Neural cell (in vitro differentiated cells): ENCODE measurements around the gene DNAAF1. TPM values are rescaled to one million over a fixed set of nuclear protein-coding genes. Genes with fewer than 3 reads are reported as not detected.

ENCODE experiments used
- H2AFZ ChIP-seq: fragments of 200-600, 300-800 bp; sonication (generic), shearing (Covaris generic); 2 replicates; pipeline ENCODE4 v1.6.0; 2014; ENCODE audit warnings: low read depth, mild to moderate bottlenecking, antibody characterized with exemption, low read length, moderate library complexity
- H3F3A ChIP-seq: fragments of 200-600 bp; shearing (Covaris generic); 2 replicates; pipeline ENCODE4 v1.6.1; 2016; ENCODE audit warnings: mild to moderate bottlenecking, moderate library complexity, mixed read lengths, antibody characterized with exemption, low read length; ENCODE audit not compliant: insufficient read depth, poor library complexity, severe bottlenecking
- H3K27ac ChIP-seq: fragments of 200-600, 300-800 bp; sonication (generic), shearing (Covaris generic); 2 replicates; pipeline ENCODE4 v1.5.1; 2014; ENCODE audit warnings: mild to moderate bottlenecking, low read length, moderate library complexity
- H3K27me3 ChIP-seq: fragments of 300-800, 200-600 bp; sonication (generic), shearing (Covaris generic); 2 replicates; pipeline ENCODE4 v1.6.0; 2014; ENCODE audit warnings: mild to moderate bottlenecking, low read depth, low read length, moderate library complexity; ENCODE audit not compliant: insufficient read depth
- H3K36me3 ChIP-seq: fragments of 300-800, 200-600 bp; sonication (generic), shearing (Covaris generic); 2 replicates; pipeline ENCODE4 v1.5.1; 2014; ENCODE audit warnings: mild to moderate bottlenecking, antibody characterized with exemption, low read length, moderate library complexity; ENCODE audit not compliant: insufficient read depth
- H3K4me2 ChIP-seq: fragments of 300-800, 200-600 bp; sonication (generic), shearing (Covaris generic); 2 replicates; pipeline ENCODE4 v1.6.0; 2014; ENCODE audit warnings: mild to moderate bottlenecking, low read length
- H3K4me3 ChIP-seq: fragments of 300-800, 200-600 bp; sonication (generic), shearing (Covaris generic); 2 replicates; pipeline ENCODE4 v1.5.1; 2014; ENCODE audit warnings: mild to moderate bottlenecking, low read length, moderate library complexity
- H3K79me2 ChIP-seq: fragments of 200-600 bp; shearing (Covaris generic); replicated peaks from 2 replicates; pipeline ENCODE4 v1.6.0; 2014; ENCODE audit warnings: mild to moderate bottlenecking, low read length, moderate library complexity; ENCODE audit not compliant: insufficient read depth
- H3K9ac ChIP-seq: fragments of 300-800, 200-600 bp; sonication (generic), shearing (Covaris generic); 2 replicates; pipeline ENCODE4 v1.6.1; 2016; ENCODE audit warnings: mild to moderate bottlenecking, low read length, mixed read lengths
- H3K9me2 ChIP-seq: fragments of 200-600 bp; shearing (Covaris generic); 2 replicates; pipeline ENCODE4 v1.6.1; 2016; ENCODE audit warnings: mild to moderate bottlenecking, low read length, mixed read lengths; ENCODE audit not compliant: insufficient read depth
- H3K9me3 ChIP-seq: fragments of 200-600, 300-800 bp; sonication (generic), shearing (Covaris generic); 2 replicates; pipeline ENCODE4 v1.6.1; 2016; ENCODE audit warnings: mild to moderate bottlenecking, mixed run types, low read length, moderate library complexity, mixed read lengths
- H4K20me1 ChIP-seq: fragments of 200-600 bp; shearing (Covaris generic); 2 replicates; pipeline ENCODE4 v1.6.1; 2016; ENCODE audit warnings: mild to moderate bottlenecking, mixed run types; ENCODE audit not compliant: insufficient read depth
- CTCF ChIP-seq: fragments of 450-650 bp; IDR thresholded peaks from 2 replicates; pipeline ENCODE4 v1.5.1; 2014; ENCODE audit warnings: antibody characterized with exemption, mild to moderate bottlenecking, moderate library complexity; ENCODE audit not compliant: poor library complexity, severe bottlenecking
- EP300 ChIP-seq: fragments of 450-650 bp; conservative IDR thresholded peaks from 2 replicates; pipeline ENCODE4 v1.6.1; 2014; ENCODE audit warnings: antibody characterized with exemption, mild to moderate bottlenecking, moderate library complexity; ENCODE audit not compliant: poor library complexity, severe bottlenecking
- EZH2 ChIP-seq: fragments of 200-600, 300-800 bp; shearing (Covaris generic), sonication (generic); IDR thresholded peaks from 2 replicates; pipeline ENCODE4 v1.6.1; 2014; ENCODE audit warnings: antibody characterized with exemption, low read length, borderline replicate concordance, mild to moderate bottlenecking; ENCODE audit not compliant: insufficient read depth, poor library complexity, severe bottlenecking
- MXI1 ChIP-seq: fragments of 450-650 bp; conservative IDR thresholded peaks from 2 replicates; pipeline ENCODE4 v1.6.1; 2014; ENCODE audit warnings: antibody characterized with exemption, mild to moderate bottlenecking; ENCODE audit not compliant: poor library complexity, severe bottlenecking
- POLR2AphosphoS5 ChIP-seq: IDR thresholded peaks from 2 replicates; pipeline ENCODE4 v1.6.1; 2012
- RAD21 ChIP-seq: fragments of 450-650 bp; conservative IDR thresholded peaks from 2 replicates; pipeline ENCODE4 v1.6.1; 2014; ENCODE audit warnings: antibody characterized with exemption, mild to moderate bottlenecking, moderate library complexity
- REST ChIP-seq: IDR thresholded peaks from 2 replicates; pipeline ENCODE4 v1.6.1; 2012; ENCODE audit warnings: borderline replicate concordance
- SMC3 ChIP-seq: fragments of 450-650 bp; conservative IDR thresholded peaks from 2 replicates; pipeline ENCODE4 v1.6.1; 2014; ENCODE audit warnings: antibody characterized with exemption, mild to moderate bottlenecking, moderate library complexity; ENCODE audit not compliant: poor library complexity
- TAF1 ChIP-seq: IDR thresholded peaks from 2 replicates; pipeline ENCODE4 v1.6.1; 2012; ENCODE audit warnings: low read depth
- polyA plus RNA-seq: library from polyadenylated mRNA; depleted of rRNA; stranded (reverse); fragments of >200 nt; gene quantifications from 2 replicates; pipeline ENCODE4 v1.2.3, GENCODE V29; 2014

The DNAAF1 gene
- polyA plus RNA-seq, 1 donor from 2014 or later: 0.71 TPM

GRCh38 chr16:84124257-84125073 is 20.6 kb upstream of the DNAAF1 start:
- Histone ChIP-seq H3K36me3 (peaks cover 13% of the 10 kb centered on the region), H3K27me3 (no peaks in the 10 kb centered on the region), H3K4me3 (no peak overlapping the region), H3K9ac (no peak overlapping the region), H3K9me3 (no peaks in the 10 kb centered on the region), H4K20me1 (no peaks in the 10 kb centered on the region), H3F3A (peaks cover 2% of the 10 kb centered on the region), H3K4me2 (no peak overlapping the region), H3K27ac (no peak overlapping the region), H3K79me2 (no peaks in the 10 kb centered on the region), H3K9me2 (no peaks in the 10 kb centered on the region), H2AFZ (no peak overlapping the region)
- no peak for TF ChIP-seq POLR2AphosphoS5
- TF ChIP-seq REST: no peak
- TF ChIP-seq RAD21: no peak
- TF ChIP-seq EP300: no peak
- TF ChIP-seq SMC3: no peak
- no peak for TF ChIP-seq CTCF

GRCh38 chr16:84131117-84131516 is 14.0 kb upstream of the DNAAF1 start:
- no peaks in the 10 kb centered on the region for H4K20me1 ChIP-seq
- no peaks in the 10 kb centered on the region for H3K9me2 ChIP-seq
- H3K79me2 ChIP-seq: peaks cover 26% of the 10 kb centered on the region
- peak; percentile 72 for TF ChIP-seq EP300
- TF ChIP-seq RAD21: peak; percentile 29
- peak; percentile 27 for TF ChIP-seq MXI1
- TF ChIP-seq EZH2: no peak
- TF ChIP-seq POLR2AphosphoS5: no peak
- no peak for TF ChIP-seq REST
- no peak for TF ChIP-seq CTCF
- no peak for TF ChIP-seq TAF1
- peak; percentile 33 for TF ChIP-seq SMC3
- peak overlapping the region; percentile 25 for H3K9ac ChIP-seq
- peak overlapping the region; percentile 71 for H3K27ac ChIP-seq
- no peak overlapping the region for H2AFZ ChIP-seq
- H3K9me3 ChIP-seq: no peaks in the 10 kb centered on the region
- peak overlapping the region; percentile 42 for H3K4me3 ChIP-seq
- H3K27me3 ChIP-seq: no peaks in the 10 kb centered on the region
- no peaks in the 10 kb centered on the region for H3K36me3 ChIP-seq
- peaks cover 6% of the 10 kb centered on the region for H3F3A ChIP-seq
- H3K4me2 ChIP-seq: peak overlapping the region; percentile 22
